NCI-H226 (cell line): ENCODE results near the gene BAZ2A.
"Not testable (repeated sequence)": the region's sequence is repeated elsewhere in the genome, so short reads cannot be mapped to it uniquely, and the experiment has no call there.

Experiments
- DNase-seq: peaks from one replicate; pipeline ENCODE4 v3.0.0-alpha.2; 2015

Gene BAZ2A

GRCh38 chr12:56630180-56630632, at the start of gene BAZ2A:
TSS of gene BAZ2A (minus strand) at chr12:56630326. CDS start at chr12:56617530, 12,796 bp downstream.
- peak; percentile 92 for DNase-seq

- DNase-seq, result no peak
Measured at GRCh38 chr12:56678852-56679251, 48.7 kb upstream of the BAZ2A start.

- no peak for DNase-seq
Measured at GRCh38 chr12:56677680-56678079, 47.6 kb upstream of the BAZ2A start.

GRCh38 chr12:56676851-56677580, 46.9 kb upstream of the BAZ2A start:
- no peak for DNase-seq

GRCh38 chr12:56671608-56672007, 41.5 kb upstream of the BAZ2A start:
- no peak for DNase-seq

- no peak for DNase-seq
Measured at GRCh38 chr12:56670836-56671235, 40.7 kb upstream of the BAZ2A start.

- DNase-seq, result no peak
Measured at GRCh38 chr12:56668197-56668457, 38.0 kb upstream of the BAZ2A start.

GRCh38 chr12:56661979-56662638, 32.0 kb upstream of the BAZ2A start:
- no peak for DNase-seq

GRCh38 chr12:56661560-56661959, 31.4 kb upstream of the BAZ2A start:
- DNase-seq, result no peak

GRCh38 chr12:56658921-56659320, 28.8 kb upstream of the BAZ2A start:
- DNase-seq, result peak; percentile 21

- peak; percentile 70 for DNase-seq
Measured at GRCh38 chr12:56657416-56658379, 27.6 kb upstream of the BAZ2A start.

- DNase-seq, result not testable (repeated sequence)
Measured at GRCh38 chr12:56653781-56654180, 23.7 kb upstream of the BAZ2A start.

GRCh38 chr12:56648023-56648422, 17.9 kb upstream of the BAZ2A start:
- DNase-seq, result not testable (repeated sequence)

GRCh38 chr12:56645717-56646446, 15.8 kb upstream of the BAZ2A start, which contains the start of gene ATP5F1B:
TSS of gene ATP5F1B (minus strand) at chr12:56645984. CDS start at chr12:56645963, 21 bp downstream.
- peak; percentile 100 for DNase-seq

- no peak for DNase-seq
Measured at GRCh38 chr12:56645201-56645716, 15.1 kb upstream of the BAZ2A start.

GRCh38 chr12:56644654-56645053, 14.5 kb upstream of the BAZ2A start:
- DNase-seq, result no peak

GRCh38 chr12:56641219-56641618, 11.1 kb upstream of the BAZ2A start:
- DNase-seq, result no peak

- DNase-seq, result no peak
Measured at GRCh38 chr12:56637621-56638020, 7.5 kb upstream of the BAZ2A start.

- peak; percentile 100 for DNase-seq
Measured at GRCh38 chr12:56636675-56637540, 6.8 kb upstream of the BAZ2A start.

- DNase-seq, result peak; percentile 91
Measured at GRCh38 chr12:56635806-56636674, 5.9 kb upstream of the BAZ2A start.
